AG08395 (cell line): ENCODE results near the gene RALGAPA2.

Experiments
- DNase-seq: peaks from one replicate; pipeline ENCODE4 v3.0.0; 2012; ENCODE audit warnings: mixed read lengths, low spot score

RALGAPA2 gene

GRCh38 chr20:20536240-20536933 lies 176.1 kb downstream of the RALGAPA2 start:
- DNase-seq, result no peak

GRCh38 chr20:20535051-20535450 lies 177.4 kb downstream of the RALGAPA2 start:
- no peak for DNase-seq

GRCh38 chr20:20531283-20531682 lies 181.2 kb downstream of the RALGAPA2 start:
- DNase-seq, result no peak

GRCh38 chr20:20530428-20531151 lies 181.9 kb downstream of the RALGAPA2 start:
- no peak for DNase-seq

DNA sequence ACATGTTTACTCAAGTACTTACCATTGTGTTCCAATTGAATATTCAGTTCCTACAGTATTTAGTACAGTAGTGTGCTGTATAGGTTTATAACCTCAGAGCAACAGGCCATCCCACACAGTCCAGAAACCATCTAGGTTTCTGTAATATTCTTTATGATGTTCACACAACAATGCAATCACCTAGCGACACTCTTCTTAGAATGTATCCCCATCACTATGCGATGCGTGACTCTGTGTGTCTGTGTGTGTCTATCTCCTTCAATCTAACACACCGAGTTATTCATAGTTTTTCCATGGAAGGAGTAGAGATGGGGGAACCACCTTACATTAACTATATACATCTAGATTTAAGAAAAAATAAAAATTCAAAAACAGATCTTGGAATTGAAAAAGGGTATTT lies 182.8 kb downstream of the RALGAPA2 start:
- DNase-seq, result no peak

- no peak for DNase-seq
Observed at GRCh38 chr20:20528861-20529260, 183.6 kb downstream of the RALGAPA2 start.

GRCh38 chr20:20527661-20528060 lies 184.8 kb downstream of the RALGAPA2 start:
- DNase-seq, result no peak

DNA sequence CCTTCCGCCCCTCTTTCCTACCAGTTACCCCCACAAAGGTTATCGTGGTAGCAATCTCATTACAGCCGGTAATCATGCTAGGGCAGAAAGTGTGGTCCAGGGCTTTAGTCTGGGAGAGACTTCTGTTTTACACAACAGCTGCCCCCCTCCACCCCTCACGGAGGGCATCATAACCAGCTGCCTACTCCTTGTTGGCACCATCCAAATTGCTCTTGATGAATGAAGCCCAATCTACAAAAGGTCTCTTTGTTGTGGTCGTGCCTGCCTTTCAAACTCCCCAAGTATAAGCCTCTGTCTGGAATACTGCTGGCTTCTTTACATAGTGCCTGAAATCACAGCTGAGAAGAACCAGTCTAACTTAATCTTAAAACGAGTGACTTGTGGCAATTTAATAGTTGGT lies 186.7 kb downstream of the RALGAPA2 start:
- no peak for DNase-seq

- no peak for DNase-seq
Observed at GRCh38 chr20:20525214-20525613, 187.2 kb downstream of the RALGAPA2 start.

GRCh38 chr20:20524756-20525155 lies 187.7 kb downstream of the RALGAPA2 start:
- DNase-seq, result no peak

DNA sequence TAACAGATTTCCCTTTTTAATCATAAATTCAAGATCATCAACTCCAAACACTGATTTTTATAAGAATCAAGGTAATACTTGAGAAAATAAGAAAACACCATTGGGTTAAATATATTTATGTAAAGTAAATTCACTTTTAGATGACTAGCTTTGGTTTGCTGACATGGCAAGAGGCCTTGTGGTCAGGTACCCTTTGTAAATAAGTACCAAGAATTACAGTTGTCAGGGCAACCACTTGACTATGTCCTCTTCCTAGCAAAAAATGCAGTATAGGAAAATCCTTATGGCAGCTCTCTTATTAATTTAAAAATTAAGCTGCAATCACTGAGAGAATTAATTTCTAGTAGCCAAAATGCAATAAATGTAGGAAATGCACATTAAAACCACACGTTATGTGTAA lies 190.7 kb downstream of the RALGAPA2 start:
- no peak for DNase-seq

- peak; percentile 46 for DNase-seq
Observed at GRCh38 chr20:20520776-20521175, 191.7 kb downstream of the RALGAPA2 start.

DNA sequence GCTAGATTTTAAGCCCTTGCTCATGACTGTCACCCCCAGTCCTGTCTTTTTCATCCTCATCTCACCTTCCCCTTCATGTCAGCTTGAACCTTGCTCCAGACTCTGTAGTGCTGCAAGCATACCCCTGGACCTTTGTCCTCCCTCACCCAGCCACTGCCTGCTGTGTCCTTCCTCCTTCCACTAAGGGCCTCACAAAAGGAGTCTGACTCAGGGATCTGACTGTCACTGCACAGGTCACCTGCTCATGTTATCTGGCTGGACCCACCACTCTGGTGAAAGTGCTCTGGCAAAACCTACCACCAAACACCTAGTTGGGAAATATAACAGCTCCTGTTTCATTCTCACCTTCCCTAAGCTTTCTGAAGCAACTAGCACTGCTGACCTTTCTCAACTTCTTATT lies 193.2 kb downstream of the RALGAPA2 start:
- no peak for DNase-seq

GRCh38 chr20:20518263-20518662 lies 194.2 kb downstream of the RALGAPA2 start:
- no peak for DNase-seq

- no peak for DNase-seq
Observed at GRCh38 chr20:20517296-20517695, 195.1 kb downstream of the RALGAPA2 start.

- DNase-seq, result no peak
Observed at GRCh38 chr20:20513720-20514119, 198.7 kb downstream of the RALGAPA2 start.

GRCh38 chr20:20505554-20505953 lies 206.9 kb downstream of the RALGAPA2 start:
- DNase-seq, result no peak

GRCh38 chr20:20503777-20504530 lies 208.5 kb downstream of the RALGAPA2 start:
- no peak for DNase-seq

- DNase-seq, result no peak
Observed at GRCh38 chr20:20501128-20501527, 211.3 kb downstream of the RALGAPA2 start.

- no peak for DNase-seq
Observed at GRCh38 chr20:20500312-20500711, 212.1 kb downstream of the RALGAPA2 start.

DNA sequence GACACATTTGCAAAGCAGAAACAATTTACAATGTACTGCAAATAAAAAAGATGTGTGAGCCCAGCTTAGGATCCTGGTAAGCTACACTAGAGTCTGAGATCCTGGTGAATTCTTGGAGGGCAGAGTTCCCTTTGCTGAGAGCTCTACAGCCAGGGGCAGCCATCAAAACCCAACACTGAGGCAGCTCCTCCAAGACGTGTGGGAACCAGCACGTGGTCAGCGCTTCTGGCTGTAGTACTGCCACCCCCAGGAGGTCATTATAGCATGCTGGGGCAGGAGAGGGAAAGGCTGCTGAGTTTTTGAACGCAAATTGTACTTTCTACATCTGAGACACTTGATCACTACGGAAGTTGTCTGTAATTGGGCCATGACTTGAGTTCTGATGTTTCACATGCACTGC lies 213.0 kb downstream of the RALGAPA2 start:
- no peak for DNase-seq

DNA sequence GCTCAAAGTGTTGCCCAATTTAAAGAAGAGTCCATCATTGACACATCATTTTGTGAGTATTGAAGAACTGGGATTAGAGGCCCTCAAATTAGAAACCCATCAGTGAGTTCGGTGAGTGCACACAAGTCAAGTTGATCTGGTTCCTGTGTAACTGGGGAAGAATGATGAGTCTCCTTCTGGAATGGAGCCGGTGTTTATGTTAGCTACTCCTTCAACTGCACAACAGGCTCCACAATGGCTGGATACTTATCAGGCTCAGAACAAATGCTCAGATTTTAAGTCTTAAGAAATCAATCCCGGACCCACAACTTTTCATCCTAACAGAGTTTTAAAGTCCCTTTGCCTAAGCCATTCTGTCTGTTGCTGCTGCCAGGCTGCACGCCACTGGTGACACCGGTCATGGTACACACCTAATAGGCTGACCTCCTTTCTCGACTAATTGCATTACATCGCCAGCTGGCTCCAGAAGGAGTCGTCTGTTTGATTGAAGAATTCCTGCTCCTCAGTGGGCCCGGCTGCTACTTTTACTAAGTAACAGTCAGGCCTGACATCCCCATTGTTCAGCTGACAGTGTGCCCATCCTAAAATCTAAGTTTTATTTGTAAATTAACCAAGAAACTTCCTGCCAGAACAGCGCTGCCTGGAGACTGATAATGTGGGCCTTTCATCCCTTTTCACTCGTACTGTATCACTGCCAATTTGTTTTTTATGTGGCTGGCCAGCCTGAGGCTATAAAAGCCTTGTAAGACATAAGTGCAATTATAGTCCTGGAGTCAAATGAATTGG lies 214.2 kb downstream of the RALGAPA2 start:
- DNase-seq, result no peak
